Activated naive CD8-positive, alpha-beta T cell treated with anti-CD3 and anti-CD28 coated beads for 36 hours (primary cell): ENCODE data around the gene TBC1D22B. TPM values are rescaled to one million over a fixed set of nuclear protein-coding genes. Genes with fewer than 3 reads are reported as not detected.
A peak's percentile ranks its signal among the peaks of the same experiment; 100 is the strongest.

Source experiments
- DNase-seq: peaks from one replicate; pipeline ENCODE4 v3.0.0; 2021
- H3K27ac Mint-ChIP-seq: one replicate; pipeline ENCODE4 v1.8.0; 2022; ENCODE audit warnings: mild to moderate bottlenecking, moderate library complexity, mixed read lengths
- H3K27me3 Mint-ChIP-seq: one replicate; pipeline ENCODE4 v1.8.0; 2022; ENCODE audit warnings: mild to moderate bottlenecking, mixed read lengths
- H3K36me3 Mint-ChIP-seq: one replicate; pipeline ENCODE4 v1.8.0; 2021; ENCODE audit warnings: mild to moderate bottlenecking, mixed read lengths
- H3K4me1 Mint-ChIP-seq: one replicate; pipeline ENCODE4 v1.8.0; 2021; ENCODE audit warnings: mixed read lengths
- H3K4me3 Mint-ChIP-seq: one replicate; pipeline ENCODE4 v1.8.0; 2022; ENCODE audit warnings: mild to moderate bottlenecking, moderate library complexity, mixed read lengths
- H3K9me3 Mint-ChIP-seq: one replicate; pipeline ENCODE4 v1.8.0; 2022; ENCODE audit warnings: mixed read lengths
- total RNA-seq, 2 experiments: library from RNA; stranded (reverse); gene quantifications; one replicate each; pipeline ENCODE4 v1.2.3, GENCODE V29; 2021

TBC1D22B gene
- total RNA-seq, 2 experiments from 2014 or later: 13.0 to 13.9 TPM

DNA sequence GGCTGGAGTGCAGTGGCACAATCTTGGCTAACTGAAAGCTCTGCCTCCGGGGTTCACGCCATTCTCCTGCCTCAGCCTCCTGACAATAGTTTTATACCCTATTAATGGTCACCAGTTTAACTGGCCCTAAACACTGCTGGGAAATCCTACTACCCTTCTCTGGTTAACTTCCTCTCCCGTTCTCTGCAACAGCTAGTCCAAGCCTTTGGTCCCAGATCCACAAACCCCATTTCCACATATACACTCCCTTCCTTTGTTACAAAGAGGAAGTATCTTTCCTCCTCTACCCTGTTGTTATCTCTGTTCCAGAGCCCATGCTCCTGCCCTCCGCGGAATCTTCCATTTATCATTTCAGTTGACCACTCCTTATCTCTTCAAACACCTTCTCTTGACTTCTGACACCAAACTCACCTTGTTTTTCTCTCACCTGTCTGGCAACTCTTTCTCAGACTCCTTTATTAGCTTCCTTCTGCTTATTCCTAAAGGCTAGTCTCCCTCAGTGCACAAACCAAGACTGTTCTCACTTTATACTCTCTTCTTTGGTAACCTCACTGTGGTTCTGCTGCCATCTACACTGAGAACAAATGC, 25.0 kb upstream of the TBC1D22B start:
- Mint-ChIP-seq H3K36me3 (no peaks in the 10 kb centered on the region), H3K4me3 (no peak overlapping the region), H3K27ac (no peak overlapping the region), H3K9me3 (no peaks in the 10 kb centered on the region), H3K27me3 (no peaks in the 10 kb centered on the region), H3K4me1 (peaks cover 15% of the 10 kb centered on the region)
- DNase-seq: no peak

DNA sequence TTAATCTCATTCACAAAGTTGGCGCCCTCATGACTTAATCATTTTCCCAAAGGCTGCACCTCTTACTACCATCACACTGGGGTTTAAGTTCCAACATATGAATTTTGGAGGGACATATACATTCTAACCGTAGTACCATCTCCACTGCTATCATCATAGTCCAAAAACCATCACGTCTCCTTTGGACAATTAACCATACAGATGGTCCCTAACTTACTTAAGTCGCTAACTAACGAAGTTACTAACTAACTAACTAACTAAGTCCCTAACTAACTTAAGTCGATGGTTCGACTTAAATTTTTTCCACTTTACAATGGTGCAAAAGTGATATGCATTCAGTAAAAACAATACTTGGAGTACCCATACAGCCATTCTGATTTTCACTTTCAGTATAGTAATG, 24.0 kb upstream of the TBC1D22B start:
- no peaks in the 10 kb centered on the region for H3K9me3 Mint-ChIP-seq
- H3K4me3 Mint-ChIP-seq: no peak overlapping the region
- no peak overlapping the region for H3K27ac Mint-ChIP-seq
- H3K36me3 Mint-ChIP-seq: no peaks in the 10 kb centered on the region
- H3K27me3 Mint-ChIP-seq: no peaks in the 10 kb centered on the region
- no peak for DNase-seq
- peaks cover 16% of the 10 kb centered on the region for H3K4me1 Mint-ChIP-seq

DNA sequence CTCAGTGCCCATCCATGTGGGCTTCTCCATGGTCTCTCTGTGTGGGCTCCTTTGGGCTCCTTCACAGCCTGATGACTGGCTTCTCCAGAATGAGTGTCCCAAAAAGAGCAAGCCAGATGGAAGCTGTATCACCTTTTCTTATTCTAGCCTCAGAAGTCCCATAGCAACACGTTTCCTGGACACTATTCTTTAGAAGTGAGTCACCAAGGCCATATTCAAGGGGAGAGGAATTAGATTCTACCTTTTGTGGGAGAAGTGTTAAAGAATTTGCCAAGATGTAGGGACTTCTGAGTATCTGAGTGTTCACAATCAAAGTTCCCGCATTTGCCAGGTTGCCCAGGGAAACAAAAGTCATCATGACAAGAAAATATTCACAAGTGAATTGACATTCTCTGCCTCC, 20.7 kb upstream of the TBC1D22B start:
- Mint-ChIP-seq H3K4me1 (peaks cover 33% of the 10 kb centered on the region), H3K27me3 (no peaks in the 10 kb centered on the region), H3K4me3 (no peak overlapping the region), H3K36me3 (peaks cover 7% of the 10 kb centered on the region), H3K27ac (no peak overlapping the region), H3K9me3 (peaks cover 3% of the 10 kb centered on the region)
- no peak for DNase-seq

DNA sequence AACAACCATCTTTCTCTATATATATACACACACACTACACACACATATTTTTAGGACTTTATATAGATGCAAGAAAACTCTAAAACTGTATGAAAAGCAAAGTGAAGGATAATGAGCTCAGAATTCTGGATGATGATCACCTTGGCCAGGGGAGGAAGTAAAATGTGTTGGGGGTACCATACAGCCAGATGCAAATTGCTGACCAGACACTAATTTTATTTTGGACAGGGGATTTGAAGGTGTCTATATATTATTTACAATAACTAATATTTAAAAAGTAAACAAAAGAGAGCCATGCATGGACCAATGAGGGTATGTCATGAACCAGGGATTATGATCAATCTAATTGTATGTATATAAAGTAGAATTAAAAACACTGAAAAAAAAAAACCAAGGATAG, 19.8 kb upstream of the TBC1D22B start:
- Mint-ChIP-seq H3K27me3 (no peaks in the 10 kb centered on the region), H3K4me1 (peaks cover 41% of the 10 kb centered on the region), H3K4me3 (no peak overlapping the region), H3K27ac (no peak overlapping the region), H3K9me3 (peaks cover 3% of the 10 kb centered on the region), H3K36me3 (peaks cover 7% of the 10 kb centered on the region)
- DNase-seq: no peak

DNA sequence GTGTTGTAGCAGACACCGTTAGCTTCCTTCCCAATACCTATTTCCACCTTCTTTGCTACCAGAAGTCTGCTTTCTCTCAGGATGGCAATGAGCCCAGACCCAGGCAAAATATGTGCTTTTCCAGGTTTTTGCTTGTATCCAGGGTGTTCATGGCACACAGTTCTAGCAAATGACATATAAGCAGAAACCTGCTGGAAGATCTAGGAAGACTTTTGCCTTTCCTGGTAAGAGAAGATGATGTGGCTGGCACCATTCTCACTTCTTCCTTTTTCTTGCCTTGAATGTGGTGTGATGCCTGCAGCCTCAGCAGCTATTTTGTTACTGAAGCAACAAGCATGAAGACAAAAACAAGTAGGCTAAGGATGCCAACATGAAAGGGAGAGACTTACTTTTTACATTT, 19.2 kb upstream of the TBC1D22B start:
- Mint-ChIP-seq H3K4me1 (peaks cover 39% of the 10 kb centered on the region), H3K36me3 (peaks cover 7% of the 10 kb centered on the region), H3K9me3 (peaks cover 3% of the 10 kb centered on the region), H3K27ac (no peak overlapping the region), H3K27me3 (no peaks in the 10 kb centered on the region), H3K4me3 (no peak overlapping the region)
- no peak for DNase-seq

DNA sequence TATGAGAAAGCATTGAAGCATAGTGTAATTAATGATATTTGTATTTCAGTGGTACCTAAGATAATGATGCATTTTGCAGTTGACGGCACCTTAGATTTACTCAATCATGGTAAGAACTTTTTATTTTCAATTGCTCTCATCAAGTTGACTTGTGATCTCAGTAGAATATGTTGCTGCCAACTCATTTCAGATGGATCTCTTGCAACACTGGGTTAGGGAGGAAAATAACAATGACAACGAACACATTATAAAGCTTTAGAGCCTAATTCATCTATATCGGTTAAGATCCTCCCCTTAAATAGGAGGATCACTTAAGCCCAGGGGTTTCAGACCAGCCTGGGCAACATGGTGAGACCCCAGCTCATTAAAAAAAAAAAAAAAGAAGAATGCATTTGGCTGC, 18.0 kb upstream of the TBC1D22B start:
- no peak for DNase-seq
- Mint-ChIP-seq H3K36me3 (peaks cover 7% of the 10 kb centered on the region), H3K4me3 (no peak overlapping the region), H3K4me1 (peaks cover 42% of the 10 kb centered on the region), H3K27ac (peak overlapping the region; percentile 77), H3K9me3 (peaks cover 3% of the 10 kb centered on the region), H3K27me3 (no peaks in the 10 kb centered on the region)

DNA sequence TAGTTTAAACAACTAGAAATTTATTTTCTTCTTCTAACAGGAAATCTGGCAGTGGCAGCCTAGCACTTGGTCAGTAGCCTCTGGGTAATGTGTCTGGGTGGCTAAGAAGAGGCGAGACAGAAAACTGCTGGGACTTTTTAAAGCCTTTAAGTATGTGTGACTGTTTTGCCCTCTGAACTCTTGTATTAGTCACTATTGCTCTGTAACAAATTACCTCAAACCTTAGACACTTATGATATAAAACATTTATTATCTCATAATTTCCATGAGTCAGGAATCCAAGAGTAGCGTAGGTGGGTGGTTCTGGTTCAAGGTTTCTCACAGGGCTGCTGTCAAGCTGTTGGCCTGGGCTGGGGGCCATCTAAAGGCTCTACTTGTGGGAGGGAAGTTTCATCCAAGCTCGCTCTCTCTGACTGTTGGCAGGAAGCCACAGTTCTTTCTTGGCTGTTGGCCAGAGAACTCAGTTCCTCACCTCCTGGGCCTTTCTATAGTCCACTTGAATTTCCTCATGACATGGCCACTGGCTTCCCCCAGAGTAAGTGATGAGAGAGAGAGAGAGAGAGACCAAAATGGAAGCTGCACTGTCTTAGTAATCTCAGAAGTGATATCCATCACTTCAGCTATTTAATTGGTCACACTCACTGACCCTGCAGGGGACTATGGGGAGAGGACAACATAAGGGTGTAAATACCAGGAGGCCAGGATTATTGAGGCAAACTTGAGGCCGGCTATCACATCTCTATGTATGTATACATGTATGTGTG, 17.4 kb upstream of the TBC1D22B start:
- H3K4me1 Mint-ChIP-seq: peaks cover 42% of the 10 kb centered on the region
- peak; percentile 83 for DNase-seq
- H3K36me3 Mint-ChIP-seq: peaks cover 7% of the 10 kb centered on the region
- H3K9me3 Mint-ChIP-seq: peaks cover 3% of the 10 kb centered on the region
- H3K27ac Mint-ChIP-seq: peak overlapping the region; percentile 77
- H3K27me3 Mint-ChIP-seq: no peaks in the 10 kb centered on the region
- H3K4me3 Mint-ChIP-seq: peak overlapping the region; percentile 18

DNA sequence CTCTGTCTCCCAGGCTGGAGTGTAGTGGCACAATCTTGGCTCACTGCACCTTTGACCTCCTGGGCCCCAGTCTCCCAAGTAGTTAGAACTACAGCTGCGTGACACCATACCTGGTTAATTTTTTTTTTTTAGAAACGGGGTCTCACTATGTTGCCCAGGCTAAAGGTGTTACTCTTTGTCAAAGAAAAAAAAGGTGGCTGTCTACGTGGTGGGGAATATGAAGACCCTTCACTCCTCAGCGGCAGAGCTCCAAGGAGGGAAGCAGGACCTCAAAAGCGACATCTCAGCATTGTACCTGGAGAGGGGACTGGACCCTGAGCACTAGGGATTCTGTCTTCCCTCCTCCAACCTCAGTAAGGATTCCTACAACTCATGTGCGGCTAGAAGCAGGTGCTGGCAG, 16.4 kb upstream of the TBC1D22B start:
- Mint-ChIP-seq H3K4me3 (no peak overlapping the region), H3K9me3 (peaks cover 3% of the 10 kb centered on the region), H3K27ac (no peak overlapping the region), H3K4me1 (peaks cover 42% of the 10 kb centered on the region), H3K36me3 (peaks cover 7% of the 10 kb centered on the region), H3K27me3 (peaks cover 1% of the 10 kb centered on the region)
- no peak for DNase-seq

DNA sequence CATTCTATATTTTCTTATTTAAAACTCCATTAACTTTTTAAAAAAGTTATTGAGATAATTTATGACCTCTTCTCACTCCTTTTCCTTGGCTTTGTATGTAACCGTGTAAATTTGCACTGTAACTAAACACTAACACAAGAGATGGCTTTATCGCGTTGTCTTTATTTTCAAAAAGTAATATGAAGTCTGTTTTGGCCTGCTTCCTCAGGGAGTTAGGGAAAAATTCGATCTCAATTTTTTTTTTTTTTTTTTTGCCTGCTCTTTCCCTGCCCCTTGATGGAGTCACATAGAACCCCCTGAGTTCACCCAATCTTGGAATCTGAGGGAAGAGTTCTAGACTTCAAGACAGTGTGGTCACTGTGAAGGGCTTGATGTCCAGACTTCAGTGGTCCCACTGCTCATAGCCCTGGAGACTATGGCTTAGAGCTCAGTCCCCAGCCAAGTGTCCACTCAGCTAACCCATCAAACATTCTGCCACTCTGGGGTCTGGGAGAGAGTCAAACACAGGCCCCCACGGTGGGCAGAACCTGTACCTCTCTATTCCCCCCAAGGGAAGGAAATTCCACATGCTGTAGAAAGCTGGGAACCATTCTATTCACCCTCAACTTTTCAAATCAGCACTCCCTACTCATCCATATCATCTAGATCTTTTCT, 15.7 kb upstream of the TBC1D22B start:
- DNase-seq: no peak
- Mint-ChIP-seq H3K27ac (no peak overlapping the region), H3K9me3 (peaks cover 3% of the 10 kb centered on the region), H3K36me3 (peaks cover 7% of the 10 kb centered on the region), H3K4me3 (no peak overlapping the region), H3K4me1 (peaks cover 40% of the 10 kb centered on the region), H3K27me3 (peaks cover 6% of the 10 kb centered on the region)

DNA sequence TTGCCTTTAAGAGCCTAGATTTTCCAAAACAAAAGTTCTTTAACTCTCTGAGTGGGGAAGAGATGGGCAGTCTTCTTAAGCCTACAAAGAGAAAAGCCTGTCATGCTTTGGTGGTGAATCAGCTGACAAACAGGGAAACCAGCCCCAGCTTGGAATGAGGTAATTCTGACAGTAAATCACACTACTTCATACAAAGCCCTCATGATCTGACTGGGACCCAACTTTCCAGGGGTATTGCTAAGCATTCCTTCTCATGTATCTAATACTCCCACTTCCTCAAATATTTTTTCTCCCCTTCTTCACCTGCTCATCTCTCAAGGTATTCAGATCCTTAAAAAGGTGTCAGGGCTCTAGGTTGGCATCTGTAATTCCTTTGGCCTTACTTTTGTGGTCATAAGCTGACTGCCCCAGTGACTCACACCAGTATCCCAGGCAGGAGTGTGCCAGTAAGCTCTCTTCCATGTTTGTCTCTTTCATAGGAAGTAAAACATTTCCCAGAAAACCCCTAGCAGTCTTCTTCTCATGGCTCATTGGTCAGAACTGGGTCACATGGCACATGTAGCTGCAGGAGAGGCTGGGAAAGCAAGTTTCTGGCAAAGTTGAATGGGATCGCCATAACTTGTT, 15.0 kb upstream of the TBC1D22B start:
- H3K36me3 Mint-ChIP-seq: peaks cover 7% of the 10 kb centered on the region
- H3K27me3 Mint-ChIP-seq: peaks cover 6% of the 10 kb centered on the region
- H3K4me1 Mint-ChIP-seq: peaks cover 35% of the 10 kb centered on the region
- H3K4me3 Mint-ChIP-seq: no peak overlapping the region
- DNase-seq: peak; percentile 9
- peaks cover 3% of the 10 kb centered on the region for H3K9me3 Mint-ChIP-seq
- H3K27ac Mint-ChIP-seq: no peak overlapping the region

DNA sequence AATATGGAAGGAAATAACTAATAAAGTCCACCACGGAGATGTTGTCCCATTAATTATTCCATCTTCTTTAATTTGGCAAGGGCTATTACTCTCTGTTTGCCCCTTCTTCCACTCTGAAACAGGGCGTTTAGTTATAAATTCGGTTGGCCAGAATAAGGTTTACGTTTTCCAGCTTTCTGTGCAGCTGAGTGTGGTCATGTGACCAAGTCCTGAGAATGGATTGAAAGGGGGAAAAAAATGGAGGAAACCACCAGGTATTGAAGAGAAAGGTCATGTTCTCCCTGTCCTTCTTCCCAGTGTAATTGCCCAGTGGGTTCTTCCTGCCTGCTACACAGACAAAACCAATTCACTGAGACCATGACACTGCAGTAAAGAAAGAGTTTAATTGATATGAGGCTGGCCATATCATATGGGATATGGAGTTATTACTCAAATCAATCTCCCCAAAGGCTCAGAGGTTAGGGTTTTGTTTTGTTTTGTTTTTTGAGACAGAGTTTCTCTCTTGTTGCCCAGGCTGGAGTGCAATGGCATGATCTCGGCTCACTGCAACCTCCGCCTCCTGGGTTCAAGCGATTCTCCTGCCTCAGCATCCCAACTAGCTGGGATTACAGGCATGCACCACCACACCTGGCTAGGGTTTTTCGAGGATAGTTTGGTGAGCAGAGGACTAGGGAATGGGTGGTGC, 14.3 kb upstream of the TBC1D22B start:
- no peak overlapping the region for H3K4me3 Mint-ChIP-seq
- peaks cover 3% of the 10 kb centered on the region for H3K9me3 Mint-ChIP-seq
- H3K4me1 Mint-ChIP-seq: peaks cover 33% of the 10 kb centered on the region
- H3K27me3 Mint-ChIP-seq: peaks cover 6% of the 10 kb centered on the region
- peaks cover 7% of the 10 kb centered on the region for H3K36me3 Mint-ChIP-seq
- H3K27ac Mint-ChIP-seq: no peak overlapping the region
- DNase-seq: no peak

DNA sequence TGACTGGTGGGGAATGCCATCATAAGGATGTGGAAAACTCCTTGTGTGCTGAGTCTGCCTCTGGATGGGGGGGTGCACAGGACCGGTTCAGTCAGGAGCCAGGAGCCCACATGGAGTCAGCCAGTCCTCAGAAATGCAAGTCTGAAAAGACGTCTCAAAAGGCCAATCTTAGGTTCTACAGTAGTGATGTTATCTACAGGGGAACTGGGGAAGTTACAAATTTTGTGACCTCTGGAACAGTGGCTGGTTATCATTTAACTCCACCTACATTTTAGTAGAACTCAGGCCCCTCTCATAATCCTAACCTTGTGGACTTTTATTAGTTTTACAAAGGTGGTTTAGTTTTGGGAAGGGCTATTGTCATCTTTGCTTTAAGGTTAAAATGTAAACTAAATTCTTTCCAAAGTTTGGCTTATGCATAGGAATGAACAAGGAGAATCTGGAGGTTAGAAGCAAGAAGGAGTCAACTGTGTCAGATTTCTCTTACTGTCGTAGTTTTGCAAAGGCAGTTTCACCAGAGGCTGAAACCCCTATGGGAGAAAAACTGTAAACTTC, 13.7 kb upstream of the TBC1D22B start:
- no peak overlapping the region for H3K27ac Mint-ChIP-seq
- H3K9me3 Mint-ChIP-seq: peaks cover 3% of the 10 kb centered on the region
- peaks cover 29% of the 10 kb centered on the region for H3K4me1 Mint-ChIP-seq
- no peak overlapping the region for H3K4me3 Mint-ChIP-seq
- peaks cover 6% of the 10 kb centered on the region for H3K27me3 Mint-ChIP-seq
- no peak for DNase-seq
- H3K36me3 Mint-ChIP-seq: peaks cover 7% of the 10 kb centered on the region

DNA sequence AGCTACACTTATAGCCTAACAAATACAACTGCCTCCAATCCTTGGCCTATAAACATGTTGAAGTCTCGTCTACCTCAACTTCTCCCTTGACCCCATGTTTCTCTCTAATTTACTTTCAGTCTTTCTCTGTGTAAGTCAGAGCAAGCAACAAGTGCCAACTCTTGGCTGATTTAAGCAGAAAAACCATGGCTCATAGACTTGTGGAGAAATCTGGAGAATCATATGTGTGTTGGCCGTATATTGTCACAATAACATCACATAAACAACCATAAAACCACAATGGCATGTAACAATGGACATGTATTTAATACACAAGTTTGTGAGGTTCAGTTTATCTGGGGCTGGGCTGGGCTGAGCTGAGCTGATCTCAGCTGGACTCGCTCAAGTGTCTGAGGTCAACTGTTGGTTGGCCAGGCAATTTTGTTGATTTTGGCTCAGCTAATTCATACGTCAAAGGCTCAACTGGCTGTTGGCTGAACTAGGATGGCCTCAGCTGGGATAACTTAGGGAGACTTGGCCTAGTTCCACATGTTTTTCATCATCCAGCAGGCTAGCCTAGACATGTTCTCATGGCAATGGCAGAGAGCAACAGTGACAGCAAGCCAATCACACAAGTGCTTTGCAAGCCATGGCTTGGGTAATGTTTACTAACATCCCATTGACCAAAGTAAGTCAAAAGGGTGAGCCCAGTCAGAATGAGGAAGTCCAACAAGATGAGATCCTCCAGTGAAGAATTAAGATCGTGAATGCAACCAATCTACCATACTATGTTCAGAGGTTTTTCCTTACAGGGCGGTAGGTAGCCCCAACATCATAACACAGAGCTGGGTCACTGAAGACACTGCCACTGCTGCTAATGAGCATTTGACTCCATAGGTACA, 12.9 kb upstream of the TBC1D22B start:
- peaks cover 10% of the 10 kb centered on the region for H3K27me3 Mint-ChIP-seq
- H3K36me3 Mint-ChIP-seq: peaks cover 5% of the 10 kb centered on the region
- peaks cover under 1% of the 10 kb centered on the region for H3K9me3 Mint-ChIP-seq
- H3K4me1 Mint-ChIP-seq: peaks cover 26% of the 10 kb centered on the region
- H3K27ac Mint-ChIP-seq: no peak overlapping the region
- no peak overlapping the region for H3K4me3 Mint-ChIP-seq
- no peak for DNase-seq
